Posterior cingulate gyrus (tissue), 11 donors: ENCODE measurements around the gene NQO1.
"Not testable (repeated sequence)": the region's sequence is repeated elsewhere in the genome, so short reads cannot be mapped to it uniquely, and the experiment has no call there.

ENCODE experiments used
- DNase-seq, 10 donors: peaks; one replicate each; pipeline versions ENCODE4 v3.0.0 to v3.0.0-alpha.2; 2020 to 2021; ENCODE audit warnings: mixed read lengths in 3 of 10
- intact Hi-C: fragments of 100-400 bp; cut with DNase I; formaldehyde crosslinking; loops from one replicate; pipeline ENCODE4 v1.15.1; 2023

Gene NQO1

GRCh38 chr16:69726313-69727060, at the start of gene NQO1:
Gene NQO1 (minus strand): TSS chr16:69726560. CDS start chr16:69726439, 121 bp downstream.
- DNase-seq: peak; percentile 86 to 99 (median 92)
- intact Hi-C loops: no loop called here

GRCh38 chr16:69775563-69775962, 49.2 kb upstream of the NQO1 start:
- DNase-seq: no peak
- intact Hi-C loops: no loop called here

GRCh38 chr16:69773260-69773947, 47.0 kb upstream of the NQO1 start:
- intact Hi-C loops: no loop called here
- DNase-seq: no peak

GRCh38 chr16:69771651-69771967, 45.2 kb upstream of the NQO1 start:
- DNase-seq: no peak
- intact Hi-C loops: no loop called here

- intact Hi-C loops: no loop called here
- no peak for DNase-seq
Observed at GRCh38 chr16:69769404-69769803, 43.0 kb upstream of the NQO1 start.

DNA sequence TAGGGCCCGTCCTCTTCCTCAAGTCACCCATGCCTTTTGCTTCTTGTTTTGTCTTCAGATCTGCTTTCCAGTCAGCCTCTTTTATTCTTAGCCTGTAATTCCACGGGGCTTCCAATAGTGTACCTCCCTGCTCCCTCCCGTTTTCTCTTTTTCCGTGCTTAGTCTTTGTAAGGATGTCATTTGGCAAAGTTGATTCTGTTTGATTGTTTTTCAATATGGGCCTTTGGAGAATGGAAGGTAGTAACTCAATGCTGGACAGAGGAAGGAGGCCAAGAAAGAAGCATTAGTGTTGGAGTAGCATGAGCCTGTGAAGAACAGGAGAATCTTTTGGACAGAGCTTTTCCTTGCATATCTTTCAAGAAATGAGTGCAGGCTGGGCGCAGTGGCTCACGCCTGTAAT, 42.3 kb upstream of the NQO1 start:
- intact Hi-C loops: no loop called here
- DNase-seq: no peak

DNA sequence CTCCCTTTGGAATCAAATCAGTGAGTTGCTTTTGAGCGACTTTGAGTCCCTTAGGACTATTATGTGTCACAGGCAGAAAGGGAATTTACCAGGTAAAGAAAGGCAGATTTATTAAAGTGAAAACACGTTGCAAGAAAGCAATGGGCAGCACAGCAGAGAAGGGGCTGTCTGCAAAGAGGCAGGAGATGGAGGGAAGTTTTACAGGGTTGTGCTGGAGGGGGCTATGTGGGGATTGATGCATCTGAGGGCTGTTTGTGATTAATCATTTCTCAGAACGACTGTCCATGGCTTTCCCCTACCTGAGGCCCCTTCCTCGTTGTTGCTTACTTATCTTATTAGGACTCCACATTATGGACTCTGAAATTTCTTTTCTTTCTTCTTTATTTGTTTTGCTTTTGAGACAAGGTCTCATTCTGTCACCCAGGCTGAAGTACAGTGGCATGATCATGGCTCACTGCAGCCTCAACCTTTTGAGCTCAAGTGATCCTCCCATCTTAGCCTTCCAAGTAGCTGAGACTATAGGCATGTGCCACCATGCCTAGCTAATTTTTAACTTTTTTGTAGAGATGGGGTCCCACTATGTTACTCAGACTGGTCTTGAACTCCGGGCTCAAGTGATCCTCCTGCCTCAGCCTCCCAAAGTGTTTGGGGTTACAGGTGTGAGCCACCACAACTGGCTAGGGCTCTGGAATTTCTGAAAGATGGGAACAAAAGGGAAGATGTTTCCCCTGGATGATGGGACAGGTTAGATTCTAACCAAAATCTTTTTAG, 41.3 kb upstream of the NQO1 start:
- DNase-seq: no peak
- intact Hi-C loops: no loop called here

DNA sequence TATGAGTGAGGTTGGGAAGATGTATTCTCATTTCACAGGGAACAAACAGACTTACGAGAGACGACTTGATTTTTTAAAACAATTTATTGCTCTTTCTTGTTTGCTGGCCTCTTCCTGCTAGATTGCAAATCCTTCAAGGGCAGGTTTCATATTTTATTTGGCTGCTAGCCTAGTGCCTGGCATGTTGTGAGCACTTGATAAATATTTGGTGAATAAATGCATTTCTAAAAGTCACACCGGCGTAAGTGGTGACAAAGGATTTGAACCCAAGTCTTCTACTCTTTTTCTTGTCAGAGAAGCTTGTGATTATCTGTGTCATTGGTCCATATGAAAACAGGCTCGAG, 37.2 kb upstream of the NQO1 start:
- intact Hi-C loops: no loop called here
- DNase-seq: no peak

DNA sequence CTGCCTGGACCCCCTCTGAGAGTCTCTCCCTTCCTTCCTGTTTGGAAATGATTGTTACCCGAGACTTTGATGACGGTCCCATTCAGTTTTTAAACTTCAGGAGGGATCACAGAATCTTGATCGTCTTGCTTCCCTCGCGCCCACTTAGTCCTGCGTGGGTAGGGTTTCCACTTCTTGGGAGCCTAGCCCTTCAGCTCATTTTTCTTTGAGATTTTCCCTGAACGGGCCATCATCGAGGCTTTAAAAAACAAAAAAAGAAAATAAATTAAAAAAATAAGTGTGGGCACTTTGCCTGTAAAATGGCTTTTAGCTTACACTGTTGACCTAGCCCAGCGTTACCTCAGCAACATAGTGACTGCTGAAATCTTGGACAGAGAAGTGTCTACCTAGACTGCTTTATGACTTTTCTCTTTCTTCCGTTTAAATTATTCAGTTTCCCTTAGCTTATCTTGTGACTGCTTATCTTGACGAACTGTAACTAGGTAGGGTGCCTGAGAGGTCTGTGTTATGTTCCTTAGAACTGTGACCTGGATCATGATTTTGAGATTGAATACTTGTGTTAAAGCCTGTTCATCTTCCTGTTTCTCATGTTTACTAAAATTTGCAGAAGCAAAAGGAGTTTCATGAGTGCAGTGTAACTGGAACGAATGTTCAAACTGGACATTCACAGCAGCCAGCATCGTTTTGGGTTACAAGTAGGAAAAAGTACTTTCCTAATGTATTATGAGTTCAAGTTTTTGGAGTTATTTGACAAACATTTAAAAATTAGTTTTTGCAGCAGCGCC, 36.6 kb upstream of the NQO1 start:
- intact Hi-C loops: no loop called here
- DNase-seq: no peak

GRCh38 chr16:69761983-69762813, 35.8 kb upstream of the NQO1 start, which contains the start of gene WWP2:
Gene WWP2 (plus strand): TSS chr16:69762332. CDS start chr16:69787011, 24,679 bp downstream.
- intact Hi-C loops: no loop called here
- DNase-seq: peak; percentile 51 to 95 (median 64)

- intact Hi-C loops, DNase-seq: not testable (repeated sequence)
Observed at GRCh38 chr16:69757375-69757774, 31.0 kb upstream of the NQO1 start.

DNA sequence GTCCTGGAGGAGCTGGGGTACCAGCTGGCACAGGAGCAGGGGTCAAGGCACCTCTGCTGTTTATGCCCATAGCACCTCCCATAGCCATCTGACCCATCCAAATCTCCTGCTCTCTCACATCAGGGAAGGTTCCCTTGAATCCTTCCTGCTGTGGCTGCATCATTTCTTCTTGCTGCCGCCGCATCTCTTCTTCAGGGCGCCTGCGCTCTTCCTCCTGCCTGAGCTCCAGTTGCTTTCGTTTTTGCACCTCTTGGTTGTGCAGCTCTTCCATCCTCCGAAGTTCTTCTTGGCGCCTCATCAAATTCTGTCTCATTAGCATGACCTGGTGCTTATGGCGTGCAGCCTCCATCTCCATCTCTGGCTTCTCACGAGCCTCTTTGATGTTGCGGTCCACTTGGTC, 30.3 kb upstream of the NQO1 start:
- DNase-seq: no peak
- intact Hi-C loops: no loop called here

- peak; percentile 93 to 100 (median 96) for DNase-seq
- intact Hi-C loops: loop anchor here (2.0 kb wide), 2 partner anchors 46 to 358 kb away; no protein-coding TSS in a partner anchor
Observed at GRCh38 chr16:69754469-69755310, 28.3 kb upstream of the NQO1 start, which contains the start of gene NOB1. Gene NOB1 (minus strand): TSS chr16:69754926. CDS start chr16:69754910, 16 bp downstream.

GRCh38 chr16:69754143-69754468, 27.7 kb upstream of the NQO1 start:
- DNase-seq: no peak
- intact Hi-C loops: loop anchor here (2.0 kb wide), 2 partner anchors 45 to 357 kb away; no protein-coding TSS in a partner anchor

DNA sequence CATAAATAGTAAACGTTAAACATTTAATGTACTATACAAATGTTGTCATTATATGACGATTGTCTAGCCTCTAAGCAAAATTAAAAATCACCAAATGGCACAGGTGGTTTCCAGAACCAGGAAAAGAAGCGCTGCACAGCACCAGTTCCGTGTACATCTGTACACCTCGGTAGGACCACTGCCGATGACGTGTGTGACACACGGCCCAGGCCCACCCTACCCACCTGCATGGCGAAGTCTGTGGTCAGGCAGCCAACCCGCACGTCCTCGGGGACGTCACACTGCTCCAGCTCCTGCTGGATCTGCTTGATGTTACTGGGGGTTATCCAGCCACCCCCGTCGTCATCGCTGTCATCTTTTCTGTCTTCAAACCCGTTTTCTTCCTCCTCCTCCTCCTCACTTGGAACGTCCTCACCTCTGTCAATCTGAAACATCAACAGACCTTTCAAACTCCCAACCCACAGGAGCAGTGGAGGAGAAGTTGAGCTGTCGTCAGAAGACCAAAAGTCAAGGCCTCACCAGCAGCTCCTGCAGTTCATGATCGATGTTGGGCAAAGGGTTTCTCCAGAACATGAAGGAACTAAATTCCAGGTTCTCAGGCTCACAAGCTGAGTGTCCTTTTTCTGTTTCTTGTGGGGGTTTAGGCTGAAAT, 22.5 kb upstream of the NQO1 start:
- peak in 1 of 10 donors; percentile 19 for DNase-seq
- intact Hi-C loops: no loop called here

DNA sequence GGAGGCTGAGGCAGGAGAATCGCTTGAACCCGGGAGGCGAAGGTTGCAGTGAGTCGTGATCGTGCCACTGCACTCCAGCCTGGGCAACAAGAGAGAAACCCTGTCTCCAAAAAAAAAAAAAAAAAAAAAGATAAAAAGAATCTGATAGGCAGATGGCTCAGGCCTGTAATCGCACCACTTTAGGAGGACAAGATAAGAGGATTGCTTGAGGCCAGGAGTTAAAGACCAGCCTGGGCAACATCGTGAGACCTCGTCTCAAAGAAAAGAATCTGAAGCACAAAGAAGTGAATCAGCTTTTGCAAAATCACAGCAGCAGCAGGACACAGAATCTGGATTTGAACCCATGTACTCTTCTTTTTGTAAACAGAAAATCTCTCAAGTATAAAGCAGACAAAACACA, 20.8 kb upstream of the NQO1 start:
- no peak for DNase-seq
- intact Hi-C loops: no loop called here

DNA sequence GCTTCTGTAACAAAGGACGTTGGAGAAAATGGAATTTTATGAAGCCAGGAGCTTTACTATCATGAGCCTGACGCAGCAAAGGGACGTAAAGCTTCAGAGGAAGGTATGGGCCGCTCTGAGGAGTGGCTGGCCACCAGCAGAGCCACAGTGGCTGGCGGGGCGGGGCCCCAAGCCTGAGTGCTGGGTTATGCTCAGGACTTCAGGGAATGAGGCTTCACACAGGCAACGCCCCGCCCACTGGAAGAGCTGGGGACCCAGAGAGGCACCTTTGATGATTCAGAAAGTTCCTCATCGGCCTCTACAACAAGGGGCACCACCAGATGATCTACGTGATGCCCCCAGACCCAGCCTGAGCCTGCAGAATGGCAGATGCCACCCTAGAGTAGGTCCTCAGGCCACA, 19.6 kb upstream of the NQO1 start:
- intact Hi-C loops: no loop called here
- DNase-seq: peak in 1 of 10 donors; percentile 47

GRCh38 chr16:69745232-69745612, 18.9 kb upstream of the NQO1 start:
- intact Hi-C loops: no loop called here
- no peak for DNase-seq
